ENCODE measurements around the gene ATP6V0A1. TPM values are rescaled to one million over a fixed set of nuclear protein-coding genes. Genes with fewer than 3 reads are reported as not detected.
"Not testable (repeated sequence)": the region's sequence is repeated elsewhere in the genome, so short reads cannot be mapped to it uniquely, and the experiment has no call there.

The ATP6V0A1 gene
- polyA plus RNA-seq, 4 donors = 36.7 to 60.6 (median 50.4) TPM

GRCh38 chr17:42555961-42556617, 97.4 kb downstream of the ATP6V0A1 start:
- not testable (repeated sequence) for DNase-seq (ENCODE audit: low read depth in 4 of 4, low spot score in 3 of 4)

- no peak for DNase-seq (ENCODE audit: low read depth in 4 of 4, low spot score in 3 of 4)
These were observed 100.4 kb downstream of the ATP6V0A1 start for GRCh38 chr17:42559075-42559474.

GRCh38 chr17:42560246-42560645, 101.6 kb downstream of the ATP6V0A1 start:
- no peak for DNase-seq (ENCODE audit: low read depth in 4 of 4, low spot score in 3 of 4)

GRCh38 chr17:42561897-42562387, 103.3 kb downstream of the ATP6V0A1 start, which contains the start of gene COASY:
COASY (plus strand) TSS chr17:42562148; CDS start chr17:42562623, 475 bp downstream.
- DNase-seq (ENCODE audit: low read depth in 4 of 4, low spot score in 3 of 4) = peak; percentile 92 to 97 (median 96)

GRCh38 chr17:42562388-42563142, 103.9 kb downstream of the ATP6V0A1 start:
- no peak for DNase-seq (ENCODE audit: low read depth in 4 of 4, low spot score in 3 of 4)

- DNase-seq (ENCODE audit: low read depth in 4 of 4, low spot score in 3 of 4) = no peak
These were observed 104.4 kb downstream of the ATP6V0A1 start for GRCh38 chr17:42563143-42563509.

- DNase-seq (ENCODE audit: low read depth in 4 of 4, low spot score in 3 of 4) = no peak
These were observed 104.9 kb downstream of the ATP6V0A1 start for GRCh38 chr17:42563543-42563942.

- no peak for DNase-seq (ENCODE audit: low read depth in 4 of 4, low spot score in 3 of 4)
These were observed 105.3 kb downstream of the ATP6V0A1 start for GRCh38 chr17:42563950-42564349.

- no peak for DNase-seq (ENCODE audit: low read depth in 4 of 4, low spot score in 3 of 4)
These were observed 106.3 kb downstream of the ATP6V0A1 start for GRCh38 chr17:42564815-42565522.

- no peak for DNase-seq (ENCODE audit: low read depth in 4 of 4, low spot score in 3 of 4)
These were observed 107.0 kb downstream of the ATP6V0A1 start for GRCh38 chr17:42565523-42566214.

GRCh38 chr17:42566215-42566882, 107.7 kb downstream of the ATP6V0A1 start:
- no peak for DNase-seq (ENCODE audit: low read depth in 4 of 4, low spot score in 3 of 4)

GRCh38 chr17:42566883-42567573, 108.3 kb downstream of the ATP6V0A1 start, which contains the start of gene MLX:
MLX (plus strand) TSS chr17:42567100; CDS start chr17:42567125, 25 bp downstream.
- peak in 3 of 4 donors; percentile 73 to 79 (median 76) for DNase-seq (ENCODE audit: low read depth in 4 of 4, low spot score in 3 of 4)

GRCh38 chr17:42568341-42569111, 109.8 kb downstream of the ATP6V0A1 start:
- no peak for DNase-seq (ENCODE audit: low read depth in 4 of 4, low spot score in 3 of 4)

GRCh38 chr17:42571435-42572225, 113.0 kb downstream of the ATP6V0A1 start:
- DNase-seq (ENCODE audit: low read depth in 4 of 4, low spot score in 3 of 4) = no peak

Measured in left renal pelvis (tissue), 4 donors.